CD4-positive, alpha-beta T cell treated with Interleukin-1 beta for 1 hour (primary cell): ENCODE measurements around the gene NPLOC4.
"Not testable (repeated sequence)": the region's sequence is repeated elsewhere in the genome, so short reads cannot be mapped to it uniquely, and the experiment has no call there.

Experiments
- DNase-seq, 2 donors: peaks; one replicate each; pipeline ENCODE4 v3.0.0-alpha.2; 2020 to 2022

The NPLOC4 gene

GRCh38 chr17:81532490-81533287, 104.2 kb downstream of the NPLOC4 start:
- DNase-seq: no peak

- not testable (repeated sequence) for DNase-seq
Measured at GRCh38 chr17:81531998-81532404, 104.9 kb downstream of the NPLOC4 start.

- not testable (repeated sequence) for DNase-seq
Measured at GRCh38 chr17:81531013-81531412, 105.9 kb downstream of the NPLOC4 start.

GRCh38 chr17:81529437-81529803, 107.5 kb downstream of the NPLOC4 start:
- DNase-seq: no peak

GRCh38 chr17:81528651-81529436, 108.1 kb downstream of the NPLOC4 start:
- DNase-seq: no peak

- no peak for DNase-seq
Measured at GRCh38 chr17:81528384-81528650, 108.6 kb downstream of the NPLOC4 start.

GRCh38 chr17:81527591-81528383, 109.1 kb downstream of the NPLOC4 start, which contains the start of gene FSCN2:
FSCN2 (plus strand) TSS chr17:81528377; CDS start chr17:81528532, 155 bp downstream.
- no peak for DNase-seq

GRCh38 chr17:81526662-81527571, 110.0 kb downstream of the NPLOC4 start:
- DNase-seq: no peak

- DNase-seq: no peak
Measured at GRCh38 chr17:81524865-81525159, 112.1 kb downstream of the NPLOC4 start.

GRCh38 chr17:81524039-81524864, 112.7 kb downstream of the NPLOC4 start:
- no peak for DNase-seq

GRCh38 chr17:81523402-81524038, 113.4 kb downstream of the NPLOC4 start:
- DNase-seq: no peak

GRCh38 chr17:81522491-81523401, 114.2 kb downstream of the NPLOC4 start:
- DNase-seq: no peak

GRCh38 chr17:81520021-81520901, 116.7 kb downstream of the NPLOC4 start:
- no peak for DNase-seq

- DNase-seq: peak; percentile 78 to 81
Measured at GRCh38 chr17:81519284-81520020, 117.5 kb downstream of the NPLOC4 start.

GRCh38 chr17:81518785-81519283, 118.1 kb downstream of the NPLOC4 start:
- DNase-seq: peak in 1 of 2 donors; percentile 50

- DNase-seq: no peak
Measured at GRCh38 chr17:81518113-81518784, 118.7 kb downstream of the NPLOC4 start.
